ENCODE data around the gene SLC10A2.

The SLC10A2 gene

GRCh38 chr13:103066781-103067345 is 646 bp upstream of the SLC10A2 start:
- H3K27me3 ChIP-seq (ENCODE audit: insufficient read depth, low read depth, severe bottlenecking): no peaks in the 10 kb centered on the region
- no peak for DNase-seq
- no peaks in the 10 kb centered on the region for H3K9me3 ChIP-seq (ENCODE audit: severe bottlenecking)
- no peak for TF ChIP-seq CTCF (IDR thresholded peaks at IDR 0.05; ENCODE audit: low read depth, low read length)
- H3K27ac ChIP-seq: no peak overlapping the region
- H3K36me3 ChIP-seq: no peaks in the 10 kb centered on the region
- H3K4me3 ChIP-seq (ENCODE audit: low read depth, low read length): no peak overlapping the region

- DNase-seq: no peak
- Histone ChIP-seq H3K27me3 (ENCODE audit: insufficient read depth, low read depth, severe bottlenecking) (no peaks in the 10 kb centered on the region), H3K9me3 (ENCODE audit: severe bottlenecking) (peaks cover 3% of the 10 kb centered on the region), H3K36me3 (no peaks in the 10 kb centered on the region), H3K27ac (no peak overlapping the region), H3K4me3 (ENCODE audit: low read depth, low read length) (no peak overlapping the region)
- no peak for TF ChIP-seq CTCF (IDR thresholded peaks at IDR 0.05; ENCODE audit: low read depth, low read length)
These were observed 2.8 kb downstream of the SLC10A2 start for GRCh38 chr13:103063376-103063775.

GRCh38 chr13:103062079-103062478 is 4.1 kb downstream of the SLC10A2 start:
- H3K27me3 ChIP-seq (ENCODE audit: insufficient read depth, low read depth, severe bottlenecking): no peaks in the 10 kb centered on the region
- TF ChIP-seq CTCF (IDR thresholded peaks at IDR 0.05; ENCODE audit: low read depth, low read length): no peak
- no peak overlapping the region for H3K27ac ChIP-seq
- no peak overlapping the region for H3K4me3 ChIP-seq (ENCODE audit: low read depth, low read length)
- no peak for DNase-seq
- H3K9me3 ChIP-seq (ENCODE audit: severe bottlenecking): peaks cover 3% of the 10 kb centered on the region
- no peaks in the 10 kb centered on the region for H3K36me3 ChIP-seq

- Histone ChIP-seq H3K4me3 (ENCODE audit: low read depth, low read length) (no peak overlapping the region), H3K27ac (no peak overlapping the region), H3K27me3 (ENCODE audit: insufficient read depth, low read depth, severe bottlenecking) (no peaks in the 10 kb centered on the region), H3K36me3 (no peaks in the 10 kb centered on the region), H3K9me3 (ENCODE audit: severe bottlenecking) (peaks cover 16% of the 10 kb centered on the region)
- no peak for TF ChIP-seq CTCF (IDR thresholded peaks at IDR 0.05; ENCODE audit: low read depth, low read length)
- DNase-seq: no peak
These were observed 10.2 kb downstream of the SLC10A2 start for GRCh38 chr13:103056008-103056407.

- no peak for DNase-seq
- Histone ChIP-seq H3K4me3 (ENCODE audit: low read depth, low read length) (no peak overlapping the region), H3K27me3 (ENCODE audit: insufficient read depth, low read depth, severe bottlenecking) (no peaks in the 10 kb centered on the region), H3K27ac (no peak overlapping the region), H3K36me3 (no peaks in the 10 kb centered on the region), H3K9me3 (ENCODE audit: severe bottlenecking) (peaks cover 16% of the 10 kb centered on the region)
- no peak for TF ChIP-seq CTCF (IDR thresholded peaks at IDR 0.05; ENCODE audit: low read depth, low read length)
These were observed 11.1 kb downstream of the SLC10A2 start for GRCh38 chr13:103055166-103055565.

- no peak for DNase-seq
- Histone ChIP-seq H3K27me3 (ENCODE audit: insufficient read depth, low read depth, severe bottlenecking) (no peaks in the 10 kb centered on the region), H3K27ac (no peak overlapping the region), H3K9me3 (ENCODE audit: severe bottlenecking) (no peaks in the 10 kb centered on the region), H3K36me3 (no peaks in the 10 kb centered on the region), H3K4me3 (ENCODE audit: low read depth, low read length) (no peak overlapping the region)
- TF ChIP-seq CTCF (IDR thresholded peaks at IDR 0.05; ENCODE audit: low read depth, low read length): no peak
These were observed 19.5 kb downstream of the SLC10A2 start for GRCh38 chr13:103046676-103047075.

All from WERI-Rb-1 (cell line).